Lung (tissue), 12 donors: ENCODE measurements around the gene KDM4C. TPM values are rescaled to one million over a fixed set of nuclear protein-coding genes. Genes with fewer than 3 reads are reported as not detected.

Experiments
- ATAC-seq: fragments of 200-7000 bp; cut with Tn5 transposase; one replicate; pipeline ENCODE4 v1.9.1; 2020; ENCODE audit warnings: moderate number of reproducible peaks; ENCODE audit not compliant: insufficient read depth, low FRiP score
- DNase-seq, 3 donors: peaks; one replicate each; pipeline ENCODE4 v3.0.0-alpha.2; 2013 to 2017
- H3K27ac ChIP-seq, 2 donors: one replicate each; pipeline ENCODE4 v1.5.1; 2013; ENCODE audit warnings: mild to moderate bottlenecking in 2 of 2, moderate library complexity in 2 of 2, control low read depth in 1 of 2, inconsistent platforms in 1 of 2, low read depth in 1 of 2, low read length in 1 of 2
- H3K27me3 ChIP-seq, 3 donors: one replicate each; pipeline ENCODE4 v1.5.1; 2013; ENCODE audit warnings: low read length in 2 of 3; ENCODE audit not compliant: control insufficient read depth in 3 of 3, insufficient read depth in 3 of 3
- H3K36me3 ChIP-seq, 4 donors: one replicate each; pipeline ENCODE4 v1.5.1; 2013; ENCODE audit warnings: low read length in 4 of 4, mild to moderate bottlenecking in 1 of 4, moderate library complexity in 1 of 4; ENCODE audit not compliant: control insufficient read depth in 4 of 4, insufficient read depth in 4 of 4
- H3K4me1 ChIP-seq, 5 donors: one replicate each; pipeline ENCODE4 v1.5.1; 2013; ENCODE audit warnings: low read length in 5 of 5, mild to moderate bottlenecking in 2 of 5, moderate library complexity in 1 of 5; ENCODE audit not compliant: control insufficient read depth in 5 of 5, insufficient read depth in 5 of 5
- H3K4me3 ChIP-seq: one replicate; pipeline ENCODE4 v1.5.1; 2013; ENCODE audit warnings: mild to moderate bottlenecking, control low read depth, moderate library complexity
- H3K9ac ChIP-seq, 2 donors: one replicate each; pipeline ENCODE4 v1.5.1; 2013; ENCODE audit warnings: low read length in 2 of 2, control low read depth in 1 of 2; ENCODE audit not compliant: insufficient read depth in 1 of 2
- H3K9me3 ChIP-seq, 4 donors: one replicate each; pipeline ENCODE4 v1.5.1; 2013; ENCODE audit warnings: low read length in 3 of 4, mild to moderate bottlenecking in 1 of 4, moderate library complexity in 1 of 4; ENCODE audit not compliant: control insufficient read depth in 4 of 4, insufficient read depth in 3 of 4
- WGBS, 2 donors: extraction: QIAGEN DNeasy Blood & Tissue Kit; methylation state at CpG; one replicate each; pipeline ENCODE4 v1.1.7; 2013; 5-methylcytosine and 5-hydroxymethylcytosine counted together
- polyA plus RNA-seq, 2 donors: library from polyadenylated mRNA; stranded (reverse); fragments of 200-250 nt; gene quantifications; one replicate each; pipeline ENCODE4 v1.2.1, GENCODE V29; 2013
- total RNA-seq, 2 donors: library from RNA; depleted of rRNA in 1 of 2; stranded (reverse); fragments of >200 nt in 1 of 2; gene quantifications; one replicate each; pipeline ENCODE4 v1.2.1, GENCODE V29; 2014 to 2021
- TF ChIP-seq, protein P1 (sequence below): IDR thresholded peaks from 2 replicates; pipeline ENCODE4 v1.5.1; 2012; ENCODE audit warnings: mild to moderate bottlenecking; ENCODE audit errors: control extremely low read depth, extremely low read depth
- donor health status: control.
- donor health status: control.
- donor health status: Bipolar disorder and iron deficiency.
- donor health status: healthy.
- donor health status: DM: yes; HTN: yes; CAD: no.

KDM4C gene
- total and polyA plus RNA-seq, 4 donors: 7.1 to 78.5 (median 25.0) TPM

DNA sequence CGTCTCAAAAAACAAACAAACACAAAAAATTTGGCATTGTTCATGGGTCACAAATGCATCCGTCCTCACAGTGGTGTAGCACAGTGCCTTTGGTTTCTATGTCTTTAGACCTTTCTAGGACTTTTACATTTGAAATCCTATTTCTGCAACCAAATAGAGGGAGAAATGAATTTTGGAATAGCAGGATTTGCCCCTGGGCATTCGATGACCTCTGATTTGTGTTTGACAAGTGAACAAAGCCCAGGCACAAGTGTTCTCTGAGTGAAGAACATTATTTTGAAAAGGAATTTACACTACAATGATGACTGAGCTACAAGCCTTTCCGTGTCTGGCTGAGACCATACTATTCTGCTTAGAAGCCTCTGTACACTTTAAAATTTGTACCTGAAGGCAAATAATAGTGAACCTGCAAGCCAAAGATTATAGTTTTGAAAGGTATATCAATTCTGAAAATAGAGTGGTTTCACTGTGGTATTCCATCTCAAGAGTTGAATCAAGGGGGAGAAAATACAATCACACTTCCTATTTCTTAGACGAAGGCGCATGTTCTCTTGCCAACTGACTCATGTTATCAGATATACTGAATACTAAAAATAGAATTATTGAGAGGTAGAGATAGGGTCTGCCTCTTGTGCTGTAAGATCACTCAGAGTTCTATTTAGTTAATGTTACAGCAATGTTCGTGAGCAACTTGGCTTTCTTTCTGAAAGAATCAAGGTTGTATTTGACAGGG is 297.6 kb downstream of the KDM4C start:
- peak in 2 of 3 donors; percentile 3 to 14 for DNase-seq
- H3K27ac ChIP-seq: no peak overlapping the region
- no peak for ATAC-seq
- no peaks in the 10 kb centered on the region for H3K27me3 ChIP-seq
- no peaks in the 10 kb centered on the region for H3K9me3 ChIP-seq
- H3K36me3 ChIP-seq: peaks cover 0 to 8% (median under 1%) of the 10 kb centered on the region in 4 donors
- peaks cover 0 to 25% (median 3%) of the 10 kb centered on the region in 5 donors for H3K4me1 ChIP-seq
- H3K4me3 ChIP-seq: no peak overlapping the region
- TF ChIP-seq, protein P1, sequence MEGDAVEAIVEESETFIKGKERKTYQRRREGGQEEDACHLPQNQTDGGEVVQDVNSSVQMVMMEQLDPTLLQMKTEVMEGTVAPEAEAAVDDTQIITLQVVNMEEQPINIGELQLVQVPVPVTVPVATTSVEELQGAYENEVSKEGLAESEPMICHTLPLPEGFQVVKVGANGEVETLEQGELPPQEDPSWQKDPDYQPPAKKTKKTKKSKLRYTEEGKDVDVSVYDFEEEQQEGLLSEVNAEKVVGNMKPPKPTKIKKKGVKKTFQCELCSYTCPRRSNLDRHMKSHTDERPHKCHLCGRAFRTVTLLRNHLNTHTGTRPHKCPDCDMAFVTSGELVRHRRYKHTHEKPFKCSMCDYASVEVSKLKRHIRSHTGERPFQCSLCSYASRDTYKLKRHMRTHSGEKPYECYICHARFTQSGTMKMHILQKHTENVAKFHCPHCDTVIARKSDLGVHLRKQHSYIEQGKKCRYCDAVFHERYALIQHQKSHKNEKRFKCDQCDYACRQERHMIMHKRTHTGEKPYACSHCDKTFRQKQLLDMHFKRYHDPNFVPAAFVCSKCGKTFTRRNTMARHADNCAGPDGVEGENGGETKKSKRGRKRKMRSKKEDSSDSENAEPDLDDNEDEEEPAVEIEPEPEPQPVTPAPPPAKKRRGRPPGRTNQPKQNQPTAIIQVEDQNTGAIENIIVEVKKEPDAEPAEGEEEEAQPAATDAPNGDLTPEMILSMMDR: no peak
- WGBS, 2 donors: 58 to 59% methylated on average over 7 of the region's 7 CpGs
- H3K9ac ChIP-seq: no peak overlapping the region

DNA sequence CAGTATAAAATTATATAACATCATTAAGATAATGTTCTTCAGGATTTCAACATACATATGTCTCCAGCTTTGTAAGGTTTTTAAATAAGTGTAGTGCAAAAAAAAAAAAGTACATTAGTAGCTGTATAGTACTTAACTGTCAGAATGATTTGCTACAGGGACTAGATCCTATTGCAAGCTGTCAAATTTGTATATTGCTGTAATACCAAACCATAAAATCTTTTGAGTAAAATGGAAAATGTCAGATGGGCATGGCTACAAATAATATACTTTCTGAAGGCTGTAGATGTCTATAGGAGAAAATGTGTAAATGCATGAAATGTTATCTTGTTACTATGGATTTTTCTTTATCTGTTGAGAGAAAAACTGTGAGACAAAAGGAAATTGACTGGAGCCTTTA is 298.5 kb downstream of the KDM4C start:
- no peak overlapping the region for H3K9ac ChIP-seq
- no peak for ATAC-seq
- TF ChIP-seq, protein P1: no peak
- no peak for DNase-seq
- no peaks in the 10 kb centered on the region for H3K27me3 ChIP-seq
- peaks cover 0 to 25% (median 3%) of the 10 kb centered on the region in 5 donors for H3K4me1 ChIP-seq
- no peak overlapping the region for H3K27ac ChIP-seq
- H3K4me3 ChIP-seq: no peak overlapping the region
- peaks cover 0 to 8% (median under 1%) of the 10 kb centered on the region in 4 donors for H3K36me3 ChIP-seq
- no peaks in the 10 kb centered on the region for H3K9me3 ChIP-seq

DNA sequence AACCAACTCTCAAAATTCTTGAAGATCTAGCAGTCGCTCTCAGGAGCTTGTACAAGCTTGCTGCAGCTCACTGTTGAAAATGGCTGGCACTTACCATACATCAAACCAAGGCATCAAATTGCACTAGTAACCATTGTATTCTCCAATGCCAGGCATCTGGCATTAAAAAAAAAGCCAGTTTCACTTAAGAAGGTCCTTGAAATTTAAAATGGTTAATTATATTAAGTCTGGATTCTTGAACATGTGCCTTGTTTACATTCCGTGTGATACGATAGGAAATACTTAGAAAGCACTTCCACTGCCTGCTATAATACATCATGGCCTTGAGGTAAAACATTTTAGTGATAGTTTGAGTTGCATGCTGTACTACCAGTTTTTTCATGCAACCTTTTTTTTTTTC is 300.7 kb downstream of the KDM4C start:
- ATAC-seq (no peak), DNase-seq (peak in 2 of 3 donors; percentile 38 to 54)
- 57 to 67% methylated on average over 3 of the region's 3 CpGs for WGBS, 2 donors

More for the DNA sequence above, 300.7 kb downstream of the KDM4C start:
- no peak overlapping the region for H3K4me3 ChIP-seq
- H3K4me1 ChIP-seq: peaks cover 0 to 19% (median 3%) of the 10 kb centered on the region in 5 donors
- no peaks in the 10 kb centered on the region for H3K9me3 ChIP-seq
- H3K9ac ChIP-seq: no peak overlapping the region
- TF ChIP-seq, protein P1: no peak
- no peaks in the 10 kb centered on the region for H3K27me3 ChIP-seq
- H3K27ac ChIP-seq: no peak overlapping the region
- peaks cover 0 to 8% (median under 1%) of the 10 kb centered on the region in 4 donors for H3K36me3 ChIP-seq
